Mesothelial cell of epicardium (in vitro differentiated cells): ENCODE data around the gene UBC. TPM values are rescaled to one million over a fixed set of nuclear protein-coding genes. Genes with fewer than 3 reads are reported as not detected.
A peak's percentile ranks its signal among the peaks of the same experiment; 100 is the strongest.
"Not testable (repeated sequence)": the region's sequence is repeated elsewhere in the genome, so short reads cannot be mapped to it uniquely, and the experiment has no call there.

Experiments
- DNase-seq, 2 experiments: peaks; one replicate each; pipeline ENCODE4 v3.0.0; 2021; ENCODE audit warnings: low spot score in 2 of 2; ENCODE audit not compliant: unreplicated experiment in 2 of 2
- H3K27ac Mint-ChIP-seq: 2 replicates; pipeline ENCODE4 v1.8.0; 2021; ENCODE audit warnings: mixed read lengths
- H3K27me3 Mint-ChIP-seq: 2 replicates; pipeline ENCODE4 v1.8.0; 2021; ENCODE audit warnings: low read depth, mixed read lengths
- H3K36me3 Mint-ChIP-seq: 2 replicates; pipeline ENCODE4 v1.8.0; 2021; ENCODE audit warnings: mixed read lengths
- H3K4me1 Mint-ChIP-seq: 2 replicates; pipeline ENCODE4 v1.8.0; 2021; ENCODE audit warnings: mixed read lengths
- H3K4me3 Mint-ChIP-seq: 2 replicates; pipeline ENCODE4 v1.8.0; 2021; ENCODE audit warnings: mild to moderate bottlenecking, moderate library complexity, mixed read lengths
- H3K9me3 Mint-ChIP-seq: 2 replicates; pipeline ENCODE4 v1.8.0; 2021; ENCODE audit warnings: mixed read lengths
- total RNA-seq: library from RNA; stranded (reverse); gene quantifications from 3 replicates; pipeline ENCODE4 v1.2.1, GENCODE V29; 2021
- TF ChIP-seq, protein P1 (sequence below): fragments of 200-600 bp; sonication (generic); IDR thresholded peaks from one replicate; pipeline ENCODE4 v1.5.0; 2021; ENCODE audit warnings: antibody characterized with exemption; ENCODE audit not compliant: unreplicated experiment

UBC gene
- total RNA-seq, 1 donor from 2014 or later: 718 TPM

DNA sequence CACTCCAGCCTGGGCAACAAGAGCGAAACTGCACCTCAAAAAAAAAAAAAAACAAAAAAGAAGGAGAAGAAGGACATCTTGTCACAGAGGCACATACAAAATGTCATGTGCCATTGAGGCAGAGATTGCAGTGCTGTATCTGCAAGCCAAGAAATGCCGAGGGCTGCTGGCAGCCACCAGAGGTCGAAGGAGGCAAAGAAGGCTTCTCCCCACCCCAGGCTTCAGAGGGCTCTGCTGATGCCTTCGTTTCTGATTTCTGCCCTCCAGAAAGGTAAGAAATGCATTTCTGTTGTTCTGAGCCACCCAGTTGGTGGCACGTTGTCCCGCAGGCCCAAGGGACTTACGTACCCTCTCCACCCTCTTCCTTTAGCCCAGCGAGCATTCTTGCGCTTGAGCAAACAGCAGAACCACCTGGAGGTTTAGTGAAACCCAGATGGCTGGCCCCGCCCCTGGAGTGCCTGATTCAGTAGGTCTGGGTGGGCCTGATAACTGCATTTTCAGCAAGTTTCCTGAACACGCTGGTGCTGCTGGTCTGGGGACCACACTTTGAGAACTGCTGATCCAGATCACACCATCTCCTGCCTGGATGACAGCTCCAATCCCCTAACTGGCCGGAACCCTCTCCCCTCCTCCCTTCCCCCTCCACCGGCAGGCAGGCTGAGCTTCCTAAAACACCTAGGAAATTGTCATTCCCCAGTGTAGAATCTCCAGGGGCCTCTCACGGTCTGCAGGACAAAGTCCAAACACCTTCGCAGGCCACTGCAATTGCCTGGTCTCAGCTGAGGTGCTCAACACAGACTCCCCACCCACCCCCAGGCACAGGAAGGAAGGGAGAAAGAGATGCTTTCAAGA lies 29.6 kb downstream of the UBC start:
- H3K27ac Mint-ChIP-seq: no peak overlapping the region
- peaks cover 12% of the 10 kb centered on the region for H3K4me1 Mint-ChIP-seq
- no peak overlapping the region for H3K4me3 Mint-ChIP-seq
- TF ChIP-seq, protein P1, sequence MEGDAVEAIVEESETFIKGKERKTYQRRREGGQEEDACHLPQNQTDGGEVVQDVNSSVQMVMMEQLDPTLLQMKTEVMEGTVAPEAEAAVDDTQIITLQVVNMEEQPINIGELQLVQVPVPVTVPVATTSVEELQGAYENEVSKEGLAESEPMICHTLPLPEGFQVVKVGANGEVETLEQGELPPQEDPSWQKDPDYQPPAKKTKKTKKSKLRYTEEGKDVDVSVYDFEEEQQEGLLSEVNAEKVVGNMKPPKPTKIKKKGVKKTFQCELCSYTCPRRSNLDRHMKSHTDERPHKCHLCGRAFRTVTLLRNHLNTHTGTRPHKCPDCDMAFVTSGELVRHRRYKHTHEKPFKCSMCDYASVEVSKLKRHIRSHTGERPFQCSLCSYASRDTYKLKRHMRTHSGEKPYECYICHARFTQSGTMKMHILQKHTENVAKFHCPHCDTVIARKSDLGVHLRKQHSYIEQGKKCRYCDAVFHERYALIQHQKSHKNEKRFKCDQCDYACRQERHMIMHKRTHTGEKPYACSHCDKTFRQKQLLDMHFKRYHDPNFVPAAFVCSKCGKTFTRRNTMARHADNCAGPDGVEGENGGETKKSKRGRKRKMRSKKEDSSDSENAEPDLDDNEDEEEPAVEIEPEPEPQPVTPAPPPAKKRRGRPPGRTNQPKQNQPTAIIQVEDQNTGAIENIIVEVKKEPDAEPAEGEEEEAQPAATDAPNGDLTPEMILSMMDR: no peak
- no peaks in the 10 kb centered on the region for H3K9me3 Mint-ChIP-seq
- no peak for DNase-seq
- no peaks in the 10 kb centered on the region for H3K27me3 Mint-ChIP-seq
- no peaks in the 10 kb centered on the region for H3K36me3 Mint-ChIP-seq

DNA sequence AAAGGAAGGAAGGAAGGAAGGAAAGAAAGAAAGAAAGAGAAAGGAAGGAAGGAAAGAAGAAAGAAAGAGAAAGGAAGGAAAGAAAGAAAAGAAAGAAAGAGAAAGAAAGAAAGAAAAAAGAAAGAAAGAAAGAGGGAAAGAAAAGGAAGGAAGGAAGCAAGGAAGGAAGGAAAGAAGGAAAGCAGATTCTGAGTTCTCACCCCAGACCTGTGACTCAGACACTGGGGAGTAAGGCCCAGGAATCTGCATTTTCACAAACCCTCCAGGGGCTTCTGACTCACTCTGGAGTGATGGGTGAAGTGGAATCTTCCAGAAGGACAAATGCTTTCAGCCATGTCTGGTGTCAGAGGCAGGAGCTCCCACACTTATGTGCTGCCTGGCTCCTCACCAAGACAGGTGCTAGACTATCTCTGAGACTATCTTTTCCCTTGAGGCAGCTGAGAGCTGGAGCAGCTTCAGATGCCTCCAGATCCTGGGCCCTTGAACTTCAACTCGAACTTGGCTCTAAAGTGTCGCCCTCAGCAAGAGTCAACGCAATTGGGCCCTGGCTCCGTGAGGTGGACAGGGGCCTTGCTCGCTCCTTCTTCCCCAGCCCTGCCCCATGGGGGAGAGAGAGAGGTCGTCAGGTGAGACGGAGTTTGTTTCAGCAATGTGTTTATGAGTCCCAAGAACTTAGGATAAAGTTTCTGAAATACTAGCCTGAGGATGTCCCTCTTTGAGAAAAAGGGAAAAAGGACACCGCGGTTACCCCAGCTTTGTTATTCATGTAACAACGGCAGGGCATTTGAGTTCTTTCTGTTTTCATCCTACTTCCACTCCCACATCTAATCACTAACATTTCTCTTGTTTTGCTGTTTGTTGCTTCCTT lies 31.0 kb downstream of the UBC start:
- Mint-ChIP-seq H3K27ac (no peak overlapping the region), H3K9me3 (no peaks in the 10 kb centered on the region), H3K36me3 (no peaks in the 10 kb centered on the region), H3K27me3 (no peaks in the 10 kb centered on the region), H3K4me1 (peaks cover 13% of the 10 kb centered on the region), H3K4me3 (no peak overlapping the region)
- TF ChIP-seq, protein P1: no peak
- no peak for DNase-seq

DNA sequence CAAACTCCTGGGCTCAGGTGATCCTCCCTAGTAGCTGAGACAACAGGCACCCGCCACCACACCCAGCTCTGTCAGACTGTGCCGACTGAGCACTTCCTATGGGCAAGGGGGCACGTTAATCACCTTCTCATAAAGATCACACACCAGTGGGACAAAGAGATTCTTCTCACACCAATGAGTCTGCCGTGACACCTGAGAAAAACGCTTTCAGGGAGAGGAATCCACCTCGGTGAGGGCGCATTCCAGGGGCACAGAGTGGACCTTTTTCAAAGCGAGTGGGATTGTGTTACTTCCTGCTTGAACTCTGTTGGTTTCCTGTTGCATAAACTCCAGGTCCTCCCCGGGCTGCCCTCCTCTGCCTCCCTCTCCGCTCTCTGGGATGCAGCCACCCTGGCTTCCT lies 33.3 kb downstream of the UBC start:
- Mint-ChIP-seq H3K36me3 (no peaks in the 10 kb centered on the region), H3K27ac (peak overlapping the region; percentile 43), H3K9me3 (no peaks in the 10 kb centered on the region), H3K4me1 (peaks cover 11% of the 10 kb centered on the region), H3K27me3 (no peaks in the 10 kb centered on the region), H3K4me3 (no peak overlapping the region)
- TF ChIP-seq, protein P1: no peak
- DNase-seq: no peak

DNA sequence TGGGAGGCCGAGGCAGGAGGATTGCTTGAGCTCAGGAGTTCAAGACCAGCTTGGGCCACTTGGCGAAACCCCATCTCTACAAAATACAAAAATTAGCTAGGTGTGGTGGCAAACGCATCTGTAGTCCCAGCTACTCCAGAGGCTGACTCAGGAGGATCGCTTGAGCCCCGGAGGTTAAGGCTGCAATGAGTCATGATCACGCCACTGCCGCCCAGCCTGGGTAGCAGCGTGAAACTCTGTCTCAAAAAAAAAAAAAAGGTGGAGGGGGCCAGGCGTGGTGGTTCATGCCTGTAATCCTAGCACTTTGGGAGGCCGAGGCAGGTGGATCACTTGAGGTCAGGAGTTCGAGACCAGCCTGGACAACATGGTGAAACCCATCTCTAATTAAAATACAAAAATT lies 34.1 kb downstream of the UBC start:
- H3K27me3 Mint-ChIP-seq, DNase-seq, H3K4me3 Mint-ChIP-seq, H3K9me3 Mint-ChIP-seq, H3K27ac Mint-ChIP-seq, H3K36me3 Mint-ChIP-seq: not testable (repeated sequence)
- peaks cover 11% of the 10 kb centered on the region for H3K4me1 Mint-ChIP-seq

DNA sequence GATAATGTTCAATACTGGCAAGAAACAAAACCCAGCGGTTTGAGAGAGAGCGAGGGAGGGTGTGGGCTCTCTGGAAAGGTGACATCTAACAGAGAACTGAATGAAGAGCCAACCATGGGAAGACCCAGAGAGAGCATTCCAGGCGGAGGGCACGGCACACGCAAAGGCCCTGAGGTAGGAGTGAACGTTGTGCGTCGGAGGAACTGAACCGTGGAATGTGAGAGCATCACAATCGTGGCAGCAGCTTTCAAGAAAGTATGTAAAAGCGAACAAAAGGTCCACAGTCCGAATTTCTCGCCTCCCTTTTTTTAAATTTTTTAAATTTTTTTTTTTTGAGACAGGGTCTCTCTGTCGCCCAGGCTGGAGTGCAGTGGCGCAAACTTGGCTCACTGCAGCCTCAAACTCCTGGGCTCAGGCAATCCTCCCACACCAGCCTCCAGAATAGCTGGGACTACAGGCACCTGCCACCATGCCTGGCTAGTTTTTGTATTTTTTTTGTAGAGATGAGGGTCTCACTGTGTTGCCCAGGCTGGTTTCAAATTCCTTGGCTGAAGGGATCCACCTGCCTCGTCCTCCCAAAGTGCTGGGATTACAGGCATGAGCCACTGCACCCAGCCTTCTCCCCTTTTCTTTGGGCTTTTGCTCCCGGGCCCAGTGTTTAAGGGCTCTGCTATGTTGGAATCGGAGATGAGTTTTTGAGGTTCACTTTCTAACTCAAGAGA lies 35.5 kb downstream of the UBC start:
- DNase-seq: no peak
- no peaks in the 10 kb centered on the region for H3K36me3 Mint-ChIP-seq

More for the DNA sequence above, 35.5 kb downstream of the UBC start:
- Mint-ChIP-seq H3K27me3 (no peaks in the 10 kb centered on the region), H3K27ac (peak overlapping the region; percentile 3), H3K4me1 (peaks cover 16% of the 10 kb centered on the region), H3K4me3 (no peak overlapping the region), H3K9me3 (no peaks in the 10 kb centered on the region)
- TF ChIP-seq, protein P1: no peak
